SH-SY5Y (cell line): ENCODE measurements around the gene UNKL.

ENCODE experiments used
- GATA2 ChIP-seq: IDR thresholded peaks from 2 replicates; pipeline ENCODE4 v1.6.1; 2011; ENCODE audit warnings: mild to moderate bottlenecking, low read depth, low read length
- GATA3 ChIP-seq: IDR thresholded peaks from 2 replicates; pipeline ENCODE4 v1.6.1; 2011; ENCODE audit warnings: low read depth, mild to moderate bottlenecking, low read length, moderate library complexity

UNKL gene

DNA sequence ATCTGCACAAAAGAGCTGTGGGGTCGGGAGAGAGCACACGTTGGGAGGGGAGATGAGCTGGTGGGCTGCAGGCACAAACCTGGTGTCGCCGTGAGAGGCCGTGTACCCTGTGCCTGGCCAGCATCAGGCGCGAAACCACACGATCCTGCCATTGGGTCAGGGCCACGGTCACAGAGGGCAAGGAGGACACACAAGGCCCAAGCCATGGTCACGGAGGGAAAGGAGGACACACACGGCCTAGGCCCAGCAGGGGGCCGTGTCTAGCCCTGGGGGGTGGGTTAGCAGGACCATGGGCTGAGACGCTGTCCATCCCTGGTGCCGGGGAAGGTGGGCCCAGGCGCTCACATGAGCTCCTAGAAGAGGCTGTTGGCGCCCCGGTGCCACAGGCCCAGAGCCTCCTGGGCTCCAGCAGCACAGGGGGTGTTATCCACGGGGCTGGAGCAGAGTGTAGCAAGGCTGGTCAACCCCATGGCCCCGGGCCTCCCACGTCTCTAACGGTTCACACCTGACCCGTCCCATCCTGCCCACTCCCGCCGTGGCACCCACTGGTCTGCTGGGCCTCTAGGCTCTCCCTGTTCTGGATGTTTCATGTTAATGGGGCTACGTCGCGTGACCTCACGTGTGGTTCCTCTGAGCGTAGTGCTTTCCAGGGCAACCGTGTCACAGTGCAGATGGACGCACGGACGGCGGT, 37.3 kb upstream of the UNKL start:
- TF ChIP-seq GATA2 = no peak
- no peak for TF ChIP-seq GATA3

GRCh38 chr16:1450841-1451240, 36.3 kb upstream of the UNKL start:
- TF ChIP-seq GATA3 = no peak
- TF ChIP-seq GATA2 = no peak

GRCh38 chr16:1450218-1450617, 35.7 kb upstream of the UNKL start:
- TF ChIP-seq GATA3 (no peak), GATA2 (no peak)

DNA sequence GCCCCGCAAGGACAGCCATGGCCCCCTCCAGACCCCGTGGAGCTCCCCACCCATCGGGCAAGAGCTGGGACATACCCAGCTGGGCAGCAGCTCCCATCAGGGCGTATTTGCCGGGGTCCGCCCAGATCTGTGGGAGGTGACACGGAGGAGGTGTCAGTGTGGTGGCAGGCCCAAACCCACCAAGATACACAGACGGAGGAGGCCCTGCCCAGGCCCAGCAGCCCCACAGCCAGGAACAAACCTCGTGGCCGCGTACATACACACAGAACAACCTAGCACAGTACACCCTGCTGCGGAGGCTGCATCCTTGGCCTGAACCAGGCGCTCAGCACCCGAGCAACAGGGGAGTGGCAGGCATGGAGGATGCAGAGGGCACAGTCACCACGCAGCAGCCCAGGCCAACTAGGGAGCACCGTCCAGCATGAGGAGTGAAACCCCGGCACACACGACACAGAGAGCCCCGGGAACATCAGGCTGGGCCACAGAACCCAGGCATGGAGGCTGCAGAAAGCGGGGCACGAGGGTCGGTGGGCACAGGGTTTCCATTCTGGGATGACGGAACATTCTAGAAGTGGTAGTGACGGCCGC, 34.8 kb upstream of the UNKL start:
- TF ChIP-seq GATA2 = no peak
- TF ChIP-seq GATA3 = no peak

- TF ChIP-seq GATA3 = no peak
- no peak for TF ChIP-seq GATA2
These were observed 34.1 kb upstream of the UNKL start for GRCh38 chr16:1448536-1449116.

DNA sequence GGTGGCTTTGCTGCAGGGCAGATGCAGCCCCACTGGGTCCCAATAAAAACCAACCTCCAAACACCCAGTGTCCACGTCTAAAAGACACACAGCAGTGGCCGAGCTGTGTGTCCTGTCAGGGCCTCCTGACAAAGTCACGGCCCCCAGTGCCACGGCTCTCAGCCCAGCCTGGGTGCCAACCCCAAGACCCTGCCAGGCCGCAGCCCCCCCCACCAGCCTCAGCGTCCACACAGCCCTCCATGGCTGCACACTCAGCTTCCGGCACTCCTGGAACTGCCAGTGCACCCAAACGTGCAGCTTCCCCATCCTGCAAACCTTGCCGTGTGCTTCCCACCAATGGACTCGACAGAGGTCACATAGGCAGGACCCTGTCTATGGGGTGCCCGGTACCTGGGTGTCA, 33.5 kb upstream of the UNKL start:
- TF ChIP-seq GATA2 (no peak), GATA3 (no peak)

GRCh38 chr16:1446296-1447080, 32.0 kb upstream of the UNKL start:
- TF ChIP-seq GATA2 (no peak), GATA3 (no peak)

GRCh38 chr16:1445518-1446203, 31.2 kb upstream of the UNKL start:
- TF ChIP-seq GATA2 (no peak), GATA3 (no peak)

DNA sequence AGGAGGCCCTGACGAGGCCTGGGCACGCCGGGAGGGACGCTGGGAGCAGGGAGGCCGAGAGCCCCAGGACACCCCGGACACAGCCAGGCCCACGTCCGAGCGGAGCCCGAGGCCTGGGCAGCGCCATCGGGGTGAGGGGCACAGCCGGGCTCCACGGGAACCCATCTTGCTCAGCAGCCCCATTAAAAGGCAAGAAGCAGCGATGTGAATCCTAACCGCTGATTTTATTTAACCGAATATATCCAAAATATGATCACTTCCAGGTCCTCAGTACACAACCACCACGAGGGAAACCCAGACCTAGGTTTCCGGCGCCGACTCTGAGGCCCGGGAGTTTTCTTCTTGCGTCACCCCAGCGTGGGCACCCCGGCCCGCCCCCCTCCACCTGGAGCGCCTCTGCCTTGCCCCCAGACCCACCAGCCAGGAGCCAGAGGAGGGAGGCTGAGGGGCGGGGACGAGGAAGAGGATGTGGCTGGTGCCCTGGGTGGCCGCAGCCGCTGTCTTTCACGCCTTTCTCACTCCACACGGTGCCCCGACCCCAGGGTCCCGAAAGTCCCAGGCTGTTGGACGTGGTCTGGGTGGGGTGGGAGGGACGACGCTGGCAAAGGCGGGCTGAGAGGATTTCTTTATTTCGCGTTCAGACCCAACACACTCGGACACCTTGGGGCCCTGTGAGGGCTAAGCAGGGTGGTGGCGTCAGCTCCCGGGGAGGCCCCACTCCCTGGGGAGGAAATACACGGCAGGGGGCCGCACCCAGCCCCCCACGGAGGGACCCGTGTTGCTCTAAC, 30.4 kb upstream of the UNKL start:
- TF ChIP-seq GATA2 (no peak), GATA3 (no peak)

DNA sequence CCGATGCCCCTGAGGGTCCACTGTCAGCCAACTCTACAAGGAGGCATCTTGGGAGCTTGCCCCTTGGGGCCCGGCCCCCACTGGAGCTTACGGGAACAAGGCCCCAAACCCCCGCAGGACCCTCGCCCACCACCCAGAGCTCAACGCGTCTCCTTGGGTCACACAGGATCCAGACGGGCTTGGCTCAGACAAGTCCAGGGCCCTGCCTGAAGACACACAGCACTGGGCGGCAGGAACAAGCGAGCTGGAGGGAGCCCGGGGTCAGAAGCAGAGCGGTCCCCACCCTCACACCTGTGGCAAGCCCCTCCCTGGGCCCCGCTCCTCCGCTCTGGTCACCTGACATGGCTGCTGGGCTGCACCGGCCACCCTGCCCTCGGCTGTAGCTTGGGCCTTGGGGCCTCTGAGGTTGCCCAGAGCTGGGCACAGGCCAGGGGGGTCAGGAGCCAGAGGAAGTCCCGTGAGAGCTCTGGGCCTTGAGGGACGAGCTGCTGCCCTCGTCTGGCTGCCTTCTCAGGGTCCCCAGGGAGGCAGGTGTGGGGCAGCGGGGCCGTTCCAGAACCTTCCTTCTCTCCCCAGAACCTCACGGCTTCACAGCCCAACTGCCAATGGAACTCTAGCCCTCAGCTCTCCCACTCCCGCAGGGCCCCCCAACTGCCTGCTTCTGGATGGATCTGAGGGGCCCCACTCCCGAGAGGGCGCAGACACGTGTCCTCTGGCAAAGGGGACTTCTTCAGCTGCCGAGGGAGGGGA, 29.7 kb upstream of the UNKL start, which contains the start of gene CCDC154:
TSS of gene CCDC154 (minus strand) at position 577 of the 750 bp plus-strand sequence. CDS start at position 343, 234 bp downstream.
- TF ChIP-seq GATA2 (no peak), GATA3 (no peak)

DNA sequence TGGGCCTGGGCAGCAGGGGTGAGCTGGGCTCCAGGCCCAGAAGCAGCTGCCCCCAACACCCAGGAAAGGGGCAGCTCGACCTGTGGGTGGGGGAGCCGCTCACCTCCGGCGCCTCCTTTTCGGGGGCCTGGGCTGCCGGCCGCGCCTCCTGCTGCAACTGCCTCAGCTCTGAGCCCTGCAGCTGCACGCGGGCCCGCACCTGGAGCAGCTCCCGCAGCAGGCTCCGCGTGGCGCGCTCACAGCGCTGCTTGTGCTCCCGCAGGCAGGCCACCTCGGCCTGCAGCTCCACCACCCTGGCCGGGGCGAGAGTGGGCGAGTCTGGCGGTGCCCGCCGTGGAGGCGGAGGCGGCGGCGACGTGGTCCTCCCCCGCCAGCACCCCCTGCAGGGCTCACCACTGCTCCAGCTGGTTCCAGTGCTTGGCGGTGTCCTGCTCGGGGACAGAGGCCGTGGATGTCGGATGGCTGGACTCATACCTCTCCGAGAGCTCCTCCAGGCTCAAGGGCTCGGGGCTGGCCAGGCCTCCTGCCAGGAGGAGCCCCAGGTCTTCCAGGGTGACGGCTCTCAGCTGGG, 29.0 kb upstream of the UNKL start:
- TF ChIP-seq GATA3 (no peak), GATA2 (no peak)

DNA sequence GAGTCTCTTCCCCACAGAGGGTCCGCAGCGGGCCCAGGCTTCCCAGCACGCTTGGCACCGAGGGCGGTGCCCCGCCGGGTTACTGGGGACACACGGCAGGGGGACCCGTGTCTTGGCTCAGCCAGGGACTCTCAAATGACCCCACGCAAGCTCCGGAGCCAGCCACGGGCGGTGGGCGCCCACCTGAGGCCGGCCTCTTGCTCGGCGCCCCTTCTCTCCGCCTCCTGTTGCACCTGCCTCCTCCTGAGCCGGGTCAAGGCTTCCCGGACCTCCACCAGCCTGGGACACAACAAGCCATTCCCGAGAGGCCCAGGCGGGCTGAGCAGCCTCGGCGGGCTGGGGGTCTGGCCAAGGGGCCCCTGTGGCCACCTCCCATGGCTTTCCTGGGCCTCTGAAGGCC, 28.2 kb upstream of the UNKL start:
- TF ChIP-seq GATA3 = no peak
- no peak for TF ChIP-seq GATA2
